Spleen (tissue), 11 donors: ENCODE measurements around the gene CDH19. TPM values are rescaled to one million over a fixed set of nuclear protein-coding genes. Genes with fewer than 3 reads are reported as not detected.

Experiments
- DNase-seq: peaks from one replicate; pipeline ENCODE4 v3.0.0-alpha.2; 2020
- H3K27ac ChIP-seq, 8 donors: fragments of 200-600 bp; sonication (generic) in 7 of 8; 1 replicate in 4 of 8; 2 replicates in 4 of 8; pipeline versions ENCODE4 v1.5.0 to v1.8.0; 2016 to 2021; ENCODE audit warnings: inconsistent platforms in 4 of 8, mild to moderate bottlenecking in 4 of 8, moderate library complexity in 1 of 8
- H3K27me3 ChIP-seq, 7 donors: fragments of 200-600 bp; sonication (generic) in 6 of 7; replicated peaks in 1 of 7; 1 replicate in 4 of 7; 2 replicates in 3 of 7; pipeline versions ENCODE4 v1.5.0 to v1.8.0; 2016 to 2021; ENCODE audit warnings: inconsistent platforms in 3 of 7, mild to moderate bottlenecking in 1 of 7
- H3K36me3 ChIP-seq, 6 donors: fragments of 200-600 bp; sonication (generic) in 5 of 6; 1 replicate in 4 of 6; 2 replicates in 2 of 6; pipeline versions ENCODE4 v1.5.0 to v1.8.0; 2016 to 2021; ENCODE audit warnings: inconsistent platforms in 2 of 6
- H3K4me1 ChIP-seq, 6 donors: fragments of 200-600 bp; sonication (generic) in 5 of 6; 1 replicate in 3 of 6; 2 replicates in 3 of 6; pipeline versions ENCODE4 v1.5.0 to v1.8.0; 2016 to 2021; ENCODE audit warnings: inconsistent platforms in 3 of 6
- H3K4me3 ChIP-seq, 8 donors: fragments of 200-600 bp; sonication (generic) in 7 of 8; 1 replicate in 4 of 8; 2 replicates in 4 of 8; pipeline versions ENCODE4 v1.5.0 to v1.8.0; 2016 to 2021; ENCODE audit warnings: inconsistent platforms in 4 of 8, mild to moderate bottlenecking in 4 of 8, moderate library complexity in 2 of 8
- H3K9me3 ChIP-seq, 8 donors: fragments of 200-600 bp; sonication (generic) in 7 of 8; 1 replicate in 4 of 8; 2 replicates in 4 of 8; pipeline versions ENCODE4 v1.5.0 to v1.8.0; 2016 to 2021; ENCODE audit warnings: inconsistent platforms in 4 of 8
- CTCF ChIP-seq, 11 experiments: fragments of 200-600 bp in 7 of 11; fragments of 450-650 bp in 4 of 11; sonication (generic) in 4 of 11; IDR thresholded peaks in 8 of 11; conservative IDR thresholded peaks in 3 of 11; 1 replicate in 7 of 11; 2 replicates in 4 of 11; pipeline versions ENCODE4 v1.4.0 to v1.8.0; 2016 to 2021; ENCODE audit warnings: antibody characterized with exemption in 11 of 11, inconsistent platforms in 4 of 11, mild to moderate bottlenecking in 1 of 11
- POLR2A ChIP-seq, 3 donors: fragments of 450-650 bp; IDR thresholded peaks; one replicate each; pipeline ENCODE4 v1.5.1; 2017; ENCODE audit warnings: antibody characterized with exemption in 3 of 3, mild to moderate bottlenecking in 1 of 3
- POLR2AphosphoS5 ChIP-seq, 3 donors: sonication (generic); formaldehyde crosslinking; IDR thresholded peaks; one replicate each; pipeline ENCODE4 v1.5.1; 2017; ENCODE audit warnings: antibody characterized with exemption in 3 of 3
- WGBS, 5 donors: extraction: QIAGEN DNeasy Blood & Tissue Kit in 3 of 5; methylation state at CpG; one replicate each; pipeline versions ENCODE4 v1.1.5 to v1.1.7; 2013 to 2018; 5-methylcytosine and 5-hydroxymethylcytosine counted together
- intact Hi-C: fragments of 100-400 bp; cut with DNase I; formaldehyde crosslinking; loops from one replicate; pipeline ENCODE4 v1.15.0; 2023; ENCODE audit warnings: low total_unique reads
- polyA plus RNA-seq, 3 donors: library from polyadenylated mRNA; stranded (reverse); fragments of 200-250 nt; gene quantifications; one replicate each; pipeline ENCODE4 v1.2.1, GENCODE V29; 2013
- total RNA-seq, 7 donors: library from RNA; depleted of rRNA in 3 of 7; stranded (reverse); fragments of >200 nt in 3 of 7; fragmentation: NEBNext Ultra II Directional in 4 of 7; extraction: Animal tissue kit (Norgen Biotek cat#: 25700) in 4 of 7; gene quantifications; one replicate each; pipeline versions ENCODE4 v1.1.0 to v1.2.1, GENCODE V29; 2016 to 2021
- donor health status: healthy with polysubstance abuse.
- donor health status: DM: no; HTN: no; CAD: no; lungs with moderate emphysema.
- donor health status: DM: no; HTN: no; CAD: no.
- donor health status: Bipolar disorder and iron deficiency.
- donor health status: healthy.
- donor health status: DM: no; HTN: no; CAD: no.
- donor health status: DM: yes; HTN: yes; CAD: no.

The CDH19 gene
- total and polyA plus RNA-seq, 10 donors = 0.47 to 6.4 (median 2.4) TPM

DNA sequence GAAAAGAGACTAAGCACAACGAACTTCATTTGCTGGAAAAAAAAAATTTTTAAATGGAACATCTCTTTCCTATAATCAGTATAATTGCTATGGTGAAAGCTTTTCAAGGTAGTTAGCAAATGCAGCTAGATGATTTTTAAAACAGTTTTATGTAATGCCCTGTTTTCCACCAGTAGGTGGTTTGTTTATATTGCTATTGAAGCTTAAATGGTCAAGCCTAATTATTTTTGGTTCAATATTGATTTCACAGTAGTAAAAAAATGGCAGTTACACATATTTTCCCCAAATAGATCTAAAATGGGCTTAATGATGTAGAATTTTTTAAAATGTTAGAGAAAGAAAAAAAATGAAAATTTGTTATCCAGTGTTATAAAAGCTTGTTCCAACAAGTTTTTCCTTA, 70.2 kb downstream of the CDH19 start:
- H3K27me3 ChIP-seq = no peaks in the 10 kb centered on the region
- WGBS, 5 donors = 33 to 69% (median 51%) methylated on average over 1 of the region's 1 CpG
- H3K27ac ChIP-seq = no peak overlapping the region
- no peaks in the 10 kb centered on the region for H3K9me3 ChIP-seq
- H3K4me3 ChIP-seq = no peak overlapping the region
- intact Hi-C loops = no loop called here
- H3K4me1 ChIP-seq = no peaks in the 10 kb centered on the region
- no peaks in the 10 kb centered on the region for H3K36me3 ChIP-seq
- TF ChIP-seq CTCF (IDR thresholded peaks at IDR 0.05 in 8 of 11, conservative IDR thresholded peaks at IDR 0.05 in 3 of 11) (no peak), POLR2A (IDR thresholded peaks at IDR 0.05) (no peak), POLR2AphosphoS5 (IDR thresholded peaks at IDR 0.05) (no peak)
- DNase-seq = no peak

- intact Hi-C loops = no loop called here
- Histone ChIP-seq H3K36me3 (no peaks in the 10 kb centered on the region), H3K27ac (no peak overlapping the region), H3K4me3 (no peak overlapping the region), H3K27me3 (no peaks in the 10 kb centered on the region), H3K4me1 (no peaks in the 10 kb centered on the region), H3K9me3 (peaks cover 0 to 3% (median 0%) of the 10 kb centered on the region in 8 donors)
- TF ChIP-seq CTCF (IDR thresholded peaks at IDR 0.05 in 8 of 11, conservative IDR thresholded peaks at IDR 0.05 in 3 of 11) (no peak), POLR2A (IDR thresholded peaks at IDR 0.05) (no peak), POLR2AphosphoS5 (IDR thresholded peaks at IDR 0.05) (no peak)
- 83 to 91% (median 86%) methylated on average over 16 to 18 of the region's 18 CpGs for WGBS, 5 donors
- DNase-seq = no peak
Measured at GRCh38 chr18:66523219-66523991, 80.5 kb downstream of the CDH19 start.

DNA sequence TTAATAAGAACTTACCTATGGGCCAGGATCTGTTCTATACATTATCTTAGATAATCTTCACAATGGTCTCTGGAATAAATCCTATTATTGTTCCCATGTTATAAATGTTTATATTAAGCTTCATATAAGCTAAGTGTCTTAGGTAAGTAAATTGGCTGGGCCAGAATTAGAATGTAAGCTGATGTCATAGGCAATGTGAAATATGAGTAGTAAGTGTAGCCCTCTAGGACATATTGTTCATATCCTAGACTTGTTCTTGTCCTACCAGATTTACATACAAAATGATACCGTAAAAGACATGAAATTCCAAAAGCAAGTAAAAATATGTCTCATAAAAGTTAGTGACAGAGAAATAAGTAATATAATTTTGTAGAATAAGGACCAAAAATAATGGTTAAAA, 89.9 kb downstream of the CDH19 start:
- WGBS, 5 donors = 81 to 91% (median 86%) methylated on average over 1 of the region's 1 CpG
- Histone ChIP-seq H3K36me3 (no peaks in the 10 kb centered on the region), H3K27ac (no peak overlapping the region), H3K27me3 (no peaks in the 10 kb centered on the region), H3K4me3 (no peak overlapping the region), H3K4me1 (no peaks in the 10 kb centered on the region), H3K9me3 (no peaks in the 10 kb centered on the region)
- TF ChIP-seq POLR2AphosphoS5 (IDR thresholded peaks at IDR 0.05) (no peak), CTCF (IDR thresholded peaks at IDR 0.05 in 8 of 11, conservative IDR thresholded peaks at IDR 0.05 in 3 of 11) (no peak), POLR2A (IDR thresholded peaks at IDR 0.05) (no peak)
- no peak for DNase-seq
- intact Hi-C loops = no loop called here

GRCh38 chr18:66511792-66512191, 92.1 kb downstream of the CDH19 start:
- no peaks in the 10 kb centered on the region for H3K9me3 ChIP-seq
- intact Hi-C loops = no loop called here
- no peaks in the 10 kb centered on the region for H3K4me1 ChIP-seq
- no peak overlapping the region for H3K27ac ChIP-seq
- no peak overlapping the region for H3K4me3 ChIP-seq
- DNase-seq = no peak
- TF ChIP-seq CTCF (IDR thresholded peaks at IDR 0.05 in 8 of 11, conservative IDR thresholded peaks at IDR 0.05 in 3 of 11) (no peak), POLR2AphosphoS5 (IDR thresholded peaks at IDR 0.05) (no peak), POLR2A (IDR thresholded peaks at IDR 0.05) (no peak)
- H3K27me3 ChIP-seq = no peaks in the 10 kb centered on the region
- no peaks in the 10 kb centered on the region for H3K36me3 ChIP-seq
